B cell (primary cell): Measurements from ENCODE around the gene CST9. TPM values are rescaled to one million over a fixed set of nuclear protein-coding genes. Genes with fewer than 3 reads are reported as not detected.

Source experiments
- ATAC-seq: fragments of 200-7000 bp; cut with Tn5 transposase; one replicate; pipeline ENCODE4 v1.10.0; 2021; ENCODE audit warnings: low read depth, mild to moderate bottlenecking, moderate number of reproducible peaks, moderate library complexity
- CTCF ChIA-PET: fragments of 350-600 bp; sonication (Branson Sonifier 250); formaldehyde crosslinking; loops from one replicate; lab custom pipeline; 2021; ENCODE audit warnings: antibody characterized with exemption, inconsistent platforms; lab: Charles Lee
- POLR2A ChIA-PET: fragments of 350-600 bp; sonication (Branson Sonifier 250); formaldehyde crosslinking; loops from one replicate; lab custom pipeline; 2021; ENCODE audit warnings: antibody characterized with exemption; lab: Charles Lee
- DNase-seq: peaks from one replicate; pipeline ENCODE4 v3.0.0; 2013
- H2AFZ ChIP-seq: 2 replicates; pipeline ENCODE4 v1.6.1; 2012; ENCODE audit warnings: mild to moderate bottlenecking, low read depth, low read length; ENCODE audit not compliant: insufficient read depth, poor library complexity, severe bottlenecking
- H3K27ac ChIP-seq, 2 donors: 1 replicate in 1 of 2; 2 replicates in 1 of 2; pipeline ENCODE4 v1.5.1; 2012 to 2013; ENCODE audit warnings: low read length in 2 of 2, mild to moderate bottlenecking in 2 of 2, moderate library complexity in 1 of 2
- H3K27me3 ChIP-seq, 4 experiments: fragments of 200-600 bp in 1 of 4; sonication (generic) in 1 of 4; replicated peaks in 1 of 4; 1 replicate in 2 of 4; 2 replicates in 2 of 4; pipeline versions ENCODE4 v1.6.1 to v1.7.0; 2013 to 2016; ENCODE audit warnings: low read length in 3 of 4, mild to moderate bottlenecking in 2 of 4, mixed read lengths in 1 of 4, moderate library complexity in 1 of 4; ENCODE audit not compliant: insufficient read depth in 4 of 4, control insufficient read depth in 3 of 4; ENCODE audit errors: control extremely low read depth in 1 of 4
- H3K36me3 ChIP-seq, 2 experiments: replicated peaks in 1 of 2; 1 replicate in 1 of 2; 2 replicates in 1 of 2; pipeline versions ENCODE4 v1.6.1 to v1.7.1; 2013; ENCODE audit warnings: low read length in 1 of 2; ENCODE audit not compliant: insufficient read depth in 2 of 2, control insufficient read depth in 1 of 2; ENCODE audit errors: control extremely low read depth in 1 of 2, extremely low read depth in 1 of 2
- H3K4me1 ChIP-seq, 2 donors: fragments of 200-600 bp in 1 of 2; sonication (generic) in 1 of 2; 1 replicate in 1 of 2; 2 replicates in 1 of 2; pipeline versions ENCODE4 v1.5.1 to v1.6.1; 2013 to 2017; ENCODE audit warnings: low read length in 2 of 2; ENCODE audit not compliant: control insufficient read depth in 2 of 2, insufficient read depth in 2 of 2
- H3K4me2 ChIP-seq: replicated peaks from 2 replicates; pipeline ENCODE3; 2012; ENCODE audit warnings: mild to moderate bottlenecking, low read depth, low read length; ENCODE audit not compliant: poor library complexity, severe bottlenecking
- H3K4me3 ChIP-seq, 5 experiments: fragments of 200-600 bp in 1 of 5; sonication (generic) in 1 of 5; 1 replicate in 3 of 5; 2 replicates in 2 of 5; pipeline versions ENCODE4 v1.5.1 to v1.7.0; 2011 to 2016; ENCODE audit warnings: low read length in 4 of 5, mild to moderate bottlenecking in 4 of 5, low read depth in 2 of 5, control low read depth in 1 of 5, moderate library complexity in 1 of 5; ENCODE audit not compliant: insufficient read depth in 1 of 5; ENCODE audit errors: control extremely low read depth in 1 of 5, extremely low read depth in 1 of 5
- H3K79me2 ChIP-seq: fragments of 200-600 bp; sonication (generic); one replicate; pipeline ENCODE4 v1.6.0; 2016; ENCODE audit warnings: low read length; ENCODE audit not compliant: control insufficient read depth, insufficient read depth
- H3K9ac ChIP-seq: fragments of 200-600 bp; sonication (generic); 2 replicates; pipeline ENCODE4 v1.6.1; 2017; ENCODE audit warnings: mild to moderate bottlenecking, low read length, moderate library complexity
- H3K9me3 ChIP-seq, 3 donors: one replicate each; pipeline versions ENCODE4 v1.6.1 to v1.7.1; 2013; ENCODE audit warnings: low read length in 2 of 3; ENCODE audit not compliant: control insufficient read depth in 2 of 3, insufficient read depth in 1 of 3; ENCODE audit errors: control extremely low read depth in 1 of 3
- H4K20me1 ChIP-seq: 2 replicates; pipeline ENCODE4 v1.6.0; 2012; ENCODE audit warnings: mild to moderate bottlenecking, low read length; ENCODE audit not compliant: insufficient read depth, control insufficient read depth, poor library complexity, severe bottlenecking
- H3K27ac Mint-ChIP-seq: one replicate; pipeline ENCODE4 v1.8.0; 2021; ENCODE audit warnings: mixed read lengths
- H3K27me3 Mint-ChIP-seq: one replicate; pipeline ENCODE4 v1.8.0; 2021; ENCODE audit warnings: mixed read lengths
- H3K4me1 Mint-ChIP-seq: one replicate; pipeline ENCODE4 v1.8.0; 2021; ENCODE audit warnings: mixed read lengths
- H3K4me3 Mint-ChIP-seq: one replicate; pipeline ENCODE4 v1.8.0; 2021; ENCODE audit warnings: mixed read lengths
- H3K9me3 Mint-ChIP-seq: one replicate; pipeline ENCODE4 v1.8.0; 2022; ENCODE audit warnings: mixed read lengths; ENCODE audit not compliant: insufficient read depth
- EZH2 ChIP-seq: IDR thresholded peaks from 2 replicates; pipeline ENCODE4 v1.6.1; 2012; ENCODE audit warnings: borderline replicate concordance, low read depth, mild to moderate bottlenecking, moderate library complexity, low read length; ENCODE audit not compliant: insufficient read depth, poor library complexity, severe bottlenecking
- WGBS: methylation state at CpG from one replicate; pipeline ENCODE4 v1.1.5; 2013; ENCODE audit warnings: missing lambda C conversion rate; ENCODE audit not compliant: insufficient coverage; 5-methylcytosine and 5-hydroxymethylcytosine counted together
- intact Hi-C: fragments of 100-400 bp; cut with micrococcal nuclease; formaldehyde crosslinking; loops from one replicate; pipeline ENCODE4 v1.10.0; 2022
- polyA plus RNA-seq: library from polyadenylated mRNA; depleted of rRNA; stranded (reverse); fragments of >200 nt; gene quantifications from 2 replicates; pipeline ENCODE4 v1.2.3, GENCODE V29; 2012
- total RNA-seq, 2 donors: library from RNA; stranded (reverse); fragments of 120-200 nt in 1 of 2; gene quantifications; 1 replicate in 1 of 2; 2 replicates in 1 of 2; pipeline versions ENCODE4 v1.2.3 to v1.2.4, GENCODE V29; 2013 to 2022
- TF ChIP-seq, protein P1 (sequence below): fragments of 200-600 bp; IDR thresholded peaks from one replicate; pipeline ENCODE4 v1.8.0; 2022; ENCODE audit warnings: antibody characterized with exemption, mild to moderate bottlenecking

CST9 gene
- total and polyA plus RNA-seq, 2 donors (not counting 1 experiment from before 2014, with no cell fraction given) = not detected

DNA sequence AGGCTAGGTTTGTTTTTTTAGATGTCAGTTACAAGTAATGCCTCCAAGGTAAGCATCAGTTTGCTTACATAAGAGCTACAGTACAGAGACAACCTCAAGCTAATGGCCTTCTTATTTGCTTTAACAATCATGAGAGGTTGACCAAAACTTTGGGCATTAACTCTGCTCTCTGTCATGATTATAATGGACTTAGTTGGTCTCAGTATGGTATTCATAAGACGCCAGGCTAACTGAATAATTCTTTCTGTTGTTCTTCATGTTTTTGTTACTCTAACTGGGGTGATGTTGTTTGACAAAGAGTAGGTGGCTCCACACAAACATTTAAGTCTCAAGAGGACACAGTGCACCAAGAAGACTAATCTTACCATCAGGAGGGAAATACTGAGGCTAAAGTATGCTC is 9.8 kb downstream of the CST9 start:
- Histone ChIP-seq H2AFZ (no peak overlapping the region), H3K27ac (no peak overlapping the region), H3K4me1 (no peaks in the 10 kb centered on the region), H3K9me3 (peaks cover 0 to 1% (median 0%) of the 10 kb centered on the region in 3 donors), H3K4me2 (no peak overlapping the region), H3K36me3 (no peaks in the 10 kb centered on the region), H3K27me3 (no peaks in the 10 kb centered on the region), H3K4me3 (no peak overlapping the region), H3K79me2 (no peaks in the 10 kb centered on the region), H4K20me1 (no peaks in the 10 kb centered on the region), H3K9ac (no peak overlapping the region)
- no CpG with 5 or more reads among the region's 1 CpG for WGBS
- H3K4me3 Mint-ChIP-seq = no peak overlapping the region
- intact Hi-C loops = no loop called here
- no peak for ATAC-seq
- H3K9me3 Mint-ChIP-seq = no peaks in the 10 kb centered on the region
- DNase-seq = no peak
- TF ChIP-seq EZH2 = no peak
- TF ChIP-seq, protein P1, sequence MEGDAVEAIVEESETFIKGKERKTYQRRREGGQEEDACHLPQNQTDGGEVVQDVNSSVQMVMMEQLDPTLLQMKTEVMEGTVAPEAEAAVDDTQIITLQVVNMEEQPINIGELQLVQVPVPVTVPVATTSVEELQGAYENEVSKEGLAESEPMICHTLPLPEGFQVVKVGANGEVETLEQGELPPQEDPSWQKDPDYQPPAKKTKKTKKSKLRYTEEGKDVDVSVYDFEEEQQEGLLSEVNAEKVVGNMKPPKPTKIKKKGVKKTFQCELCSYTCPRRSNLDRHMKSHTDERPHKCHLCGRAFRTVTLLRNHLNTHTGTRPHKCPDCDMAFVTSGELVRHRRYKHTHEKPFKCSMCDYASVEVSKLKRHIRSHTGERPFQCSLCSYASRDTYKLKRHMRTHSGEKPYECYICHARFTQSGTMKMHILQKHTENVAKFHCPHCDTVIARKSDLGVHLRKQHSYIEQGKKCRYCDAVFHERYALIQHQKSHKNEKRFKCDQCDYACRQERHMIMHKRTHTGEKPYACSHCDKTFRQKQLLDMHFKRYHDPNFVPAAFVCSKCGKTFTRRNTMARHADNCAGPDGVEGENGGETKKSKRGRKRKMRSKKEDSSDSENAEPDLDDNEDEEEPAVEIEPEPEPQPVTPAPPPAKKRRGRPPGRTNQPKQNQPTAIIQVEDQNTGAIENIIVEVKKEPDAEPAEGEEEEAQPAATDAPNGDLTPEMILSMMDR = no peak
- ChIA-PET POLR2A (no interaction called here), CTCF (no interaction called here)
- H3K27ac Mint-ChIP-seq = no peak overlapping the region
- no peaks in the 10 kb centered on the region for H3K4me1 Mint-ChIP-seq
- no peaks in the 10 kb centered on the region for H3K27me3 Mint-ChIP-seq

DNA sequence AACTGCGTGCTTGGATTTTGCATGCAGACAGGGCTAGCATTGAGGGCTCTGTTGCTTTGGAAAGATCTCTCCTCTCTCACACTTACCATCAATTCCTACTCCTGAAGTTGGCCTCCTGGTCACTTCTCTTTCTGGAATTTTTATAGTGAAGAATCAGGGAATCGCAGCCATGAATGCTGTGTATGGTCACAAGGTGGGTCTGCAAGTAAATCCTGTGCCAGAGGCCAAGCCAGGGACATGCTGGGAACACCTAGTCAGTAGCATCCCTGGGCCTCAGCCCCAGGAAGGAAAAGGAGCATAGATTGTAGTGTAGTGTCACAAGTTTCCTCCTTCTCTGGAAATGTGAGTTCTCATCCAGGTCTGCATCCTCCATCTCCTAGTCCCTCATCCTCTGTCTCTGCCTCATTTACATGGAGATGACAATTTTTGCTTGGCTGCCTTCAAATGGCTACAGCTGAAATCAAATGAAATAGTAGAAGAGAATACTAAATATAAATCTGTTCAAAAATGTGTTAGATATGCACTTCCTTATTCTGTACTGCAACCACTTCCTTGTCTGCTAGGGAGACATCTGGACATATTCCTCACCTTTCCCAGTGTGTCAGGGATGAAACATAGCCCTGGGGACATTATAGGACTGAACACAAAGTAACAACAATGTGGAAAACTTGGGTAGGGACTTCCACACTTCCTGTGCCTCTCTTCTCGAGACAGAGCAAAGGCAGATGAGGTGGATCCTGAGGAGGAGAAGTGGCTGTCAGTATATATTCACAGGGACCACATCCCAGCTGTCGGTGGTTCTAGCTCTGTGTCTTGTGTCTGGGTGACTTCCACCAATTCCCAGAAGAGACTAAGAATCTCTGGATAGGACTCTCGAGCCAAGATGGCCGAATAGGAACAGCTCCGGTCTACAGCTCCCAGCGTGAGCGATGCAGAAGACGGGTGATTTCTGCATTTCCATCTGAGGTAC is 17.0 kb downstream of the CST9 start:
- Mint-ChIP-seq H3K4me1 (no peaks in the 10 kb centered on the region), H3K27me3 (peaks cover 9% of the 10 kb centered on the region), H3K9me3 (no peaks in the 10 kb centered on the region), H3K27ac (no peak overlapping the region), H3K4me3 (no peak overlapping the region)
- no peak for TF ChIP-seq EZH2
- TF ChIP-seq, protein P1 = no peak
- no peak overlapping the region for H3K9ac ChIP-seq
- DNase-seq (no peak), ATAC-seq (no peak)
- no peaks in the 10 kb centered on the region for H3K4me1 ChIP-seq
- no peak overlapping the region for H3K27ac ChIP-seq
- WGBS = 78% methylated on average over 1 of the region's 10 CpGs
- H3K36me3 ChIP-seq = no peaks in the 10 kb centered on the region
- ChIA-PET POLR2A (no interaction called here), CTCF (no interaction called here)
- H3K4me2 ChIP-seq = peak overlapping the region; percentile 18
- H3K9me3 ChIP-seq = no peaks in the 10 kb centered on the region
- intact Hi-C loops = no loop called here
- no peak overlapping the region for H2AFZ ChIP-seq
- H3K27me3 ChIP-seq = peaks cover 0 to 3% (median 0%) of the 10 kb centered on the region in 4 experiments
- peak overlapping the region in 2 of 5 experiments; percentile 7 to 9 for H3K4me3 ChIP-seq
- H4K20me1 ChIP-seq = no peaks in the 10 kb centered on the region
- no peaks in the 10 kb centered on the region for H3K79me2 ChIP-seq
